WTC11 (cell line): ENCODE data around the gene DCHS2. TPM values are rescaled to one million over a fixed set of nuclear protein-coding genes. Genes with fewer than 3 reads are reported as not detected.

Source experiments
- ATAC-seq: fragments of 200-7000 bp; cut with Tn5 transposase; 2 replicates; pipeline ENCODE4 v1.10.0; 2021; ENCODE audit warnings: mild to moderate bottlenecking, moderate library complexity
- CTCF ChIA-PET: fragments of 300-600 bp; sonication (Branson Sonifier 250); formaldehyde crosslinking; loops from one replicate; lab custom pipeline; 2021; ENCODE audit warnings: antibody characterized with exemption; lab: Charles Lee
- POLR2A ChIA-PET: fragments of 350-600 bp; sonication (Branson Sonifier 250); formaldehyde crosslinking; loops from one replicate; lab custom pipeline; 2021; ENCODE audit warnings: antibody characterized with exemption; lab: Charles Lee
- DNase-seq: peaks from one replicate; pipeline ENCODE4 v3.0.0; 2021; ENCODE audit warnings: low spot score
- H3K27ac Mint-ChIP-seq: 2 replicates; pipeline ENCODE4 v1.8.0; 2021; ENCODE audit warnings: mixed read lengths
- H3K27me3 Mint-ChIP-seq: 2 replicates; pipeline ENCODE4 v1.8.0; 2021; ENCODE audit warnings: low read depth, mild to moderate bottlenecking, moderate library complexity, mixed read lengths
- H3K36me3 Mint-ChIP-seq: 2 replicates; pipeline ENCODE4 v1.8.0; 2021; ENCODE audit warnings: mixed read lengths
- H3K4me1 Mint-ChIP-seq: 2 replicates; pipeline ENCODE4 v1.8.0; 2022; ENCODE audit warnings: mixed read lengths
- H3K4me3 Mint-ChIP-seq: 2 replicates; pipeline ENCODE4 v1.8.0; 2021; ENCODE audit warnings: mild to moderate bottlenecking, moderate library complexity, mixed read lengths
- H3K9me3 Mint-ChIP-seq: 2 replicates; pipeline ENCODE4 v1.8.0; 2021; ENCODE audit warnings: mixed read lengths
- ARID4B ChIP-seq: sonication (generic); formaldehyde crosslinking; IDR thresholded peaks from 2 replicates; pipeline ENCODE4 v1.8.0; 2023; ENCODE audit warnings: missing genetic modification reagents, mild to moderate bottlenecking, borderline replicate concordance
- E2F4 ChIP-seq: sonication (generic); formaldehyde crosslinking; IDR thresholded peaks from 2 replicates; pipeline ENCODE4 v1.8.1; 2022; ENCODE audit warnings: low read depth, mild to moderate bottlenecking, moderate library complexity, missing genetic modification reagents, borderline replicate concordance
- EMX1 ChIP-seq: fragments of 250-450 bp; sonication (Bioruptor Pico); IDR thresholded peaks from 2 replicates; pipeline ENCODE4 v1.8.0; 2021; ENCODE audit warnings: mild to moderate bottlenecking
- ESRRA ChIP-seq: sonication (generic); formaldehyde crosslinking; IDR thresholded peaks from 2 replicates; pipeline ENCODE4 v1.8.1; 2022; ENCODE audit warnings: mild to moderate bottlenecking, missing genetic modification reagents, borderline replicate concordance
- ETV6 ChIP-seq: sonication (generic); formaldehyde crosslinking; IDR thresholded peaks from 2 replicates; pipeline ENCODE4 v1.8.1; 2022; ENCODE audit warnings: mild to moderate bottlenecking, missing genetic modification reagents
- HMGA2 ChIP-seq: fragments of 250-450 bp; sonication (Bioruptor Pico); IDR thresholded peaks from 2 replicates; pipeline ENCODE4 v1.4.0; 2021; ENCODE audit warnings: mild to moderate bottlenecking, moderate library complexity
- HMGXB4 ChIP-seq: sonication (generic); formaldehyde crosslinking; IDR thresholded peaks from 2 replicates; pipeline ENCODE4 v1.8.1; 2023; ENCODE audit warnings: mild to moderate bottlenecking, moderate library complexity, missing genetic modification reagents
- MAX ChIP-seq: sonication (generic); formaldehyde crosslinking; IDR thresholded peaks from 2 replicates; pipeline ENCODE4 v1.8.0; 2022; ENCODE audit warnings: mild to moderate bottlenecking, missing genetic modification reagents
- OVOL2 ChIP-seq: fragments of 250-450 bp; sonication (Bioruptor Pico); IDR thresholded peaks from 2 replicates; pipeline ENCODE4 v1.9.0; 2021; ENCODE audit warnings: mild to moderate bottlenecking, borderline replicate concordance
- SMAD4 ChIP-seq: sonication (generic); formaldehyde crosslinking; IDR thresholded peaks from 2 replicates; pipeline ENCODE4 v1.8.0; 2022; ENCODE audit warnings: mild to moderate bottlenecking, missing genetic modification reagents
- TEAD1 ChIP-seq: sonication (generic); formaldehyde crosslinking; IDR thresholded peaks from 2 replicates; pipeline ENCODE4 v1.8.0; 2022; ENCODE audit warnings: mild to moderate bottlenecking, missing genetic modification reagents
- TEAD4 ChIP-seq: sonication (generic); formaldehyde crosslinking; IDR thresholded peaks from 2 replicates; pipeline ENCODE4 v1.8.0; 2022; ENCODE audit warnings: mild to moderate bottlenecking, missing genetic modification reagents
- ZMAT4 ChIP-seq: fragments of 250-450 bp; sonication (Bioruptor Pico); IDR thresholded peaks from 2 replicates; pipeline ENCODE4 v1.9.0; 2021; ENCODE audit warnings: mild to moderate bottlenecking
- ZNF263 ChIP-seq: sonication (generic); formaldehyde crosslinking; IDR thresholded peaks from 2 replicates; pipeline ENCODE4 v1.8.1; 2022; ENCODE audit warnings: low read depth, mild to moderate bottlenecking, moderate library complexity, missing genetic modification reagents
- ZNF317 ChIP-seq: sonication (generic); formaldehyde crosslinking; IDR thresholded peaks from 2 replicates; pipeline ENCODE4 v1.8.1; 2023; ENCODE audit warnings: low read depth, mild to moderate bottlenecking, moderate library complexity, missing genetic modification reagents, borderline replicate concordance
- ZNF425 ChIP-seq: fragments of 250-450 bp; sonication (Bioruptor Pico); conservative IDR thresholded peaks from 2 replicates; pipeline ENCODE4 v1.9.0; 2021; ENCODE audit warnings: mild to moderate bottlenecking
- ZNF512 ChIP-seq: sonication (generic); formaldehyde crosslinking; IDR thresholded peaks from 2 replicates; pipeline ENCODE4 v1.8.1; 2022; ENCODE audit warnings: missing genetic modification reagents, borderline replicate concordance
- ZSCAN18 ChIP-seq: fragments of 250-450 bp; sonication (Bioruptor Pico); IDR thresholded peaks from 2 replicates; pipeline ENCODE4 v2.1.2; 2022; ENCODE audit warnings: mild to moderate bottlenecking, moderate library complexity
- total RNA-seq: library from RNA; stranded (reverse); gene quantifications from 3 replicates; pipeline ENCODE4 v1.2.3, GENCODE V29; 2021

Gene DCHS2
- total RNA-seq, 1 experiment from 2014 or later = 1.3 TPM

- ATAC-seq (peak; percentile 68), DNase-seq (no peak)
- ChIA-PET POLR2A (no interaction called here), CTCF (interaction anchor here (0.6 to 1.2 kb wide), 7 partner anchors 16 to 107 kb away, joined by 3 to 17 read pairs (median 4); partner anchors contain the start of gene DCHS2)
- H3K4me3 Mint-ChIP-seq = no peak overlapping the region
- H3K4me1 Mint-ChIP-seq = no peaks in the 10 kb centered on the region
- TF ChIP-seq ETV6 (no peak), ESRRA (CRISPR knock-in tag) (no peak), HMGA2 (CRISPR knock-in tag) (no peak), ZNF317 (CRISPR knock-in tag) (no peak), ZSCAN18 (no peak), ZNF425 (CRISPR knock-in tag) (no peak), OVOL2 (CRISPR knock-in tag) (no peak), SMAD4 (CRISPR knock-in tag) (no peak), ARID4B (CRISPR knock-in tag) (no peak), ZMAT4 (CRISPR knock-in tag) (no peak), TEAD1 (CRISPR knock-in tag) (no peak), HMGXB4 (CRISPR knock-in tag) (no peak), EMX1 (CRISPR knock-in tag) (no peak), TEAD4 (CRISPR knock-in tag) (no peak), E2F4 (CRISPR knock-in tag) (no peak), MAX (CRISPR knock-in tag) (no peak), ZNF512 (CRISPR knock-in tag) (no peak), ZNF263 (no peak)
- H3K36me3 Mint-ChIP-seq = no peaks in the 10 kb centered on the region
- no peak overlapping the region for H3K27ac Mint-ChIP-seq
- H3K27me3 Mint-ChIP-seq = no peaks in the 10 kb centered on the region
- no peaks in the 10 kb centered on the region for H3K9me3 Mint-ChIP-seq
These were observed 92.2 kb downstream of the DCHS2 start for GRCh38 chr4:154399259-154399974.
